GM12864 (cell line): Measurements from ENCODE around the gene COL8A1.

ENCODE experiments used
- DNase-seq: peaks from one replicate; pipeline ENCODE4 v3.0.0-alpha.2; 2011; ENCODE audit warnings: low read depth
- H3K4me3 ChIP-seq: 2 replicates; pipeline ENCODE4 v1.5.1; 2011; ENCODE audit warnings: mild to moderate bottlenecking, low read depth, low read length, control low read depth
- CTCF ChIP-seq: IDR thresholded peaks from 2 replicates; pipeline ENCODE4 v1.5.1; 2011; ENCODE audit warnings: low read depth, mild to moderate bottlenecking, moderate library complexity, low read length, control low read depth, inconsistent platforms; ENCODE audit errors: missing control alignments

Gene COL8A1

GRCh38 chr3:99704417-99704816 lies 66.0 kb downstream of the COL8A1 start:
- H3K4me3 ChIP-seq, result no peak overlapping the region
- no peak for TF ChIP-seq CTCF
- DNase-seq, result no peak

- no peak for TF ChIP-seq CTCF
- no peak overlapping the region for H3K4me3 ChIP-seq
- no peak for DNase-seq
Measured at GRCh38 chr3:99706410-99706809, 68.0 kb downstream of the COL8A1 start.

- no peak overlapping the region for H3K4me3 ChIP-seq
- DNase-seq, result no peak
- TF ChIP-seq CTCF, result no peak
Measured at GRCh38 chr3:99708207-99708745, 69.9 kb downstream of the COL8A1 start.

- H3K4me3 ChIP-seq, result no peak overlapping the region
- DNase-seq, result no peak
- no peak for TF ChIP-seq CTCF
Measured at GRCh38 chr3:99709686-99710085, 71.3 kb downstream of the COL8A1 start.

GRCh38 chr3:99710094-99710493 lies 71.7 kb downstream of the COL8A1 start:
- no peak for DNase-seq
- no peak overlapping the region for H3K4me3 ChIP-seq
- no peak for TF ChIP-seq CTCF

- DNase-seq, result no peak
- no peak for TF ChIP-seq CTCF
- no peak overlapping the region for H3K4me3 ChIP-seq
Measured at GRCh38 chr3:99711351-99711750, 73.0 kb downstream of the COL8A1 start.

- no peak for DNase-seq
- TF ChIP-seq CTCF, result no peak
- H3K4me3 ChIP-seq, result no peak overlapping the region
Measured at GRCh38 chr3:99712291-99712954, 74.0 kb downstream of the COL8A1 start.
